Left lung (tissue), 10 donors: ENCODE measurements around the gene CHMP4A. TPM values are rescaled to one million over a fixed set of nuclear protein-coding genes. Genes with fewer than 3 reads are reported as not detected.

ENCODE experiments used
- ATAC-seq: fragments of 200-7000 bp; cut with Tn5 transposase; one replicate; pipeline ENCODE4 v1.9.1; 2020; ENCODE audit warnings: moderate library complexity
- DNase-seq, 4 donors: peaks; one replicate each; pipeline ENCODE4 v3.0.0-alpha.2; 2013 to 2020
- H3K27ac ChIP-seq, 2 donors: fragments of 200-600 bp; sonication (generic) in 1 of 2; one replicate each; pipeline versions ENCODE4 v1.5.0 to v1.8.0; 2020 to 2021
- H3K27me3 ChIP-seq, 2 donors: fragments of 200-600 bp; sonication (generic) in 1 of 2; one replicate each; pipeline versions ENCODE4 v1.5.0 to v1.8.0; 2020 to 2021
- H3K36me3 ChIP-seq, 2 donors: fragments of 200-600 bp; sonication (generic) in 1 of 2; one replicate each; pipeline versions ENCODE4 v1.5.0 to v1.8.0; 2020 to 2021
- H3K4me1 ChIP-seq, 2 donors: fragments of 200-600 bp; one replicate each; pipeline ENCODE4 v1.8.0; 2021
- H3K4me3 ChIP-seq, 2 donors: fragments of 200-600 bp; sonication (generic) in 1 of 2; one replicate each; pipeline versions ENCODE4 v1.5.0 to v1.8.0; 2020 to 2021; ENCODE audit warnings: mild to moderate bottlenecking in 1 of 2
- H3K9me3 ChIP-seq, 2 donors: fragments of 200-600 bp; sonication (generic) in 1 of 2; one replicate each; pipeline versions ENCODE4 v1.5.0 to v1.8.0; 2020 to 2021
- intact Hi-C, 2 donors: fragments of 100-400 bp; cut with DNase I; formaldehyde crosslinking; loops; one replicate each; pipeline versions ENCODE4 v1.11.2 to v1.14.2; 2022
- polyA plus RNA-seq, 6 donors: library from polyadenylated mRNA; unstranded; fragments of 120-200 nt; gene quantifications; one replicate each; pipeline ENCODE4 v1.2.1, GENCODE V29; 2013; ENCODE audit not compliant: insufficient read length in 6 of 6
- total RNA-seq, 2 donors: library from RNA; stranded (reverse); fragmentation: NEBNext Ultra II Directional; extraction: Animal tissue kit (Norgen Biotek cat#: 25700); gene quantifications; one replicate each; pipeline ENCODE4 v1.2.1, GENCODE V29; 2021
- TF ChIP-seq, protein P1 (sequence below), 2 donors: fragments of 200-600 bp; sonication (generic) in 1 of 2; IDR thresholded peaks; one replicate each; pipeline versions ENCODE4 v1.5.0 to v1.8.0; 2021; ENCODE audit warnings: antibody characterized with exemption in 2 of 2
- donor health status: DM: no; HTN: yes; CAD: no.
- donor health status: DM: no; HTN: no; CAD: no.

Gene CHMP4A
- total and polyA plus RNA-seq, 8 donors: 35.0 to 64.6 (median 56.9) TPM

GRCh38 chr14:24213866-24214662, 776 bp upstream of the CHMP4A start:
- no peaks in the 10 kb centered on the region for H3K9me3 ChIP-seq
- peak overlapping the region; percentile 64 to 77 for H3K4me3 ChIP-seq
- intact Hi-C loops: no loop called here
- H3K27me3 ChIP-seq: no peaks in the 10 kb centered on the region
- peaks cover 9 to 45% of the 10 kb centered on the region in 2 donors for H3K4me1 ChIP-seq
- no peak for ATAC-seq
- TF ChIP-seq, protein P1, sequence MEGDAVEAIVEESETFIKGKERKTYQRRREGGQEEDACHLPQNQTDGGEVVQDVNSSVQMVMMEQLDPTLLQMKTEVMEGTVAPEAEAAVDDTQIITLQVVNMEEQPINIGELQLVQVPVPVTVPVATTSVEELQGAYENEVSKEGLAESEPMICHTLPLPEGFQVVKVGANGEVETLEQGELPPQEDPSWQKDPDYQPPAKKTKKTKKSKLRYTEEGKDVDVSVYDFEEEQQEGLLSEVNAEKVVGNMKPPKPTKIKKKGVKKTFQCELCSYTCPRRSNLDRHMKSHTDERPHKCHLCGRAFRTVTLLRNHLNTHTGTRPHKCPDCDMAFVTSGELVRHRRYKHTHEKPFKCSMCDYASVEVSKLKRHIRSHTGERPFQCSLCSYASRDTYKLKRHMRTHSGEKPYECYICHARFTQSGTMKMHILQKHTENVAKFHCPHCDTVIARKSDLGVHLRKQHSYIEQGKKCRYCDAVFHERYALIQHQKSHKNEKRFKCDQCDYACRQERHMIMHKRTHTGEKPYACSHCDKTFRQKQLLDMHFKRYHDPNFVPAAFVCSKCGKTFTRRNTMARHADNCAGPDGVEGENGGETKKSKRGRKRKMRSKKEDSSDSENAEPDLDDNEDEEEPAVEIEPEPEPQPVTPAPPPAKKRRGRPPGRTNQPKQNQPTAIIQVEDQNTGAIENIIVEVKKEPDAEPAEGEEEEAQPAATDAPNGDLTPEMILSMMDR (IDR thresholded peaks at IDR 0.05): no peak
- H3K36me3 ChIP-seq: peaks cover 0 to 35% of the 10 kb centered on the region in 2 donors
- no peak for DNase-seq
- peak overlapping the region; percentile 98 to 100 for H3K27ac ChIP-seq

GRCh38 chr14:24211311-24211710, 2.0 kb downstream of the CHMP4A start:
- DNase-seq (no peak), ATAC-seq (no peak)
- intact Hi-C loops: no loop called here
- H3K36me3 ChIP-seq: peaks cover 0 to 53% of the 10 kb centered on the region in 2 donors
- peaks cover 9 to 44% of the 10 kb centered on the region in 2 donors for H3K4me1 ChIP-seq
- no peaks in the 10 kb centered on the region for H3K9me3 ChIP-seq
- H3K27me3 ChIP-seq: no peaks in the 10 kb centered on the region
- no peak overlapping the region for H3K4me3 ChIP-seq
- no peak overlapping the region for H3K27ac ChIP-seq
- TF ChIP-seq, protein P1 (IDR thresholded peaks at IDR 0.05): no peak

DNA sequence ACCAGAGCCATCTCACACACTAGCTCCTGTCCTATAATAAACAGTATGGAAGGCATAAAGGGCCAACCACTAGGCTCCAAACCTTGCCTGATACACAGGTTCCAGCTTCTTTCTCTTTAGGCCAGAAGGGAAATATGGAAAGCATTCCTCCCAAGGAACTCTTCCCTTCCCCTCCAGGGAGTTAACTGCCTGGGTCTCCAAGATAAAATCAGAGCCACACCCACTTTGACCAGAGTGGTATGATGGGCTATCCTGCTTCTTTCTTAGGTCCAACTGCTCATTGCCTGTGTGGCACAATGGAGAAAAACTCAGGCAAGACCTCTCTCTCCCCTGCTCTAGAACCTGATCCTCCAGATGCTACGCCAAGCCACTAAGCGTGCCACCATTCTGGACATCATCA, 5.7 kb downstream of the CHMP4A start:
- TF ChIP-seq, protein P1 (IDR thresholded peaks at IDR 0.05): no peak
- Histone ChIP-seq H3K27me3 (no peaks in the 10 kb centered on the region), H3K27ac (no peak overlapping the region), H3K4me1 (peaks cover 0 to 16% of the 10 kb centered on the region in 2 donors), H3K36me3 (peaks cover 0 to 87% of the 10 kb centered on the region in 2 donors), H3K9me3 (no peaks in the 10 kb centered on the region), H3K4me3 (no peak overlapping the region)
- ATAC-seq (no peak), DNase-seq (no peak)
- intact Hi-C loops: no loop called here

GRCh38 chr14:24207104-24207551, 6.2 kb downstream of the CHMP4A start:
- peaks cover 0 to 92% of the 10 kb centered on the region in 2 donors for H3K36me3 ChIP-seq
- no peak for ATAC-seq

More at GRCh38 chr14:24207104-24207551, 6.2 kb downstream of the CHMP4A start:
- H3K4me3 ChIP-seq: no peak overlapping the region
- no peak overlapping the region for H3K27ac ChIP-seq
- intact Hi-C loops: no loop called here
- no peak for DNase-seq
- no peaks in the 10 kb centered on the region for H3K9me3 ChIP-seq
- no peaks in the 10 kb centered on the region for H3K27me3 ChIP-seq
- TF ChIP-seq, protein P1 (IDR thresholded peaks at IDR 0.05): no peak
- H3K4me1 ChIP-seq: peaks cover 0 to 11% of the 10 kb centered on the region in 2 donors
